Endothelial cell of umbilical vein (primary cell): ENCODE data around the gene LOXL1.

Source experiments
- CTCF ChIP-seq, 2 donors: IDR thresholded peaks; 1 replicate in 1 of 2; 2 replicates in 1 of 2; pipeline ENCODE4 v1.5.1; 2011; ENCODE audit warnings: low read length in 2 of 2, mild to moderate bottlenecking in 2 of 2, moderate library complexity in 2 of 2, control low read depth in 1 of 2, inconsistent platforms in 1 of 2, low read depth in 1 of 2; ENCODE audit not compliant: insufficient read depth in 1 of 2; ENCODE audit errors: extremely low read depth in 1 of 2
- FOS ChIP-seq: IDR thresholded peaks from 2 replicates; pipeline ENCODE4 v1.6.1; 2011; ENCODE audit warnings: mild to moderate bottlenecking, low read length, moderate library complexity, borderline replicate concordance; ENCODE audit not compliant: insufficient read depth

- no peak for TF ChIP-seq CTCF (IDR thresholded peaks at IDR 0.05; ENCODE audit: extremely low read depth in 1 of 2, insufficient read depth in 1 of 2, low read depth in 1 of 2, low read length in 2 of 2)
- TF ChIP-seq FOS, result peak; percentile 23
Measured at GRCh38 chr15:73982222-73982962, 56.1 kb downstream of the LOXL1 start.
